HG02763 (cell line): ENCODE measurements around the gene LRRC4.

ENCODE experiments used
- ATAC-seq: cut with Tn5 transposase; IDR thresholded peaks from one replicate; pipeline ENCODE4 v1.9.1; 2021; ENCODE audit warnings: mild to moderate bottlenecking, moderate library complexity; ENCODE audit not compliant: unreplicated experiment

Gene LRRC4

GRCh38 chr7:128008141-128008540 lies 23.1 kb downstream of the LRRC4 start:
- no peak for ATAC-seq

- ATAC-seq = no peak
Observed at GRCh38 chr7:128007303-128007680, 23.9 kb downstream of the LRRC4 start.

DNA sequence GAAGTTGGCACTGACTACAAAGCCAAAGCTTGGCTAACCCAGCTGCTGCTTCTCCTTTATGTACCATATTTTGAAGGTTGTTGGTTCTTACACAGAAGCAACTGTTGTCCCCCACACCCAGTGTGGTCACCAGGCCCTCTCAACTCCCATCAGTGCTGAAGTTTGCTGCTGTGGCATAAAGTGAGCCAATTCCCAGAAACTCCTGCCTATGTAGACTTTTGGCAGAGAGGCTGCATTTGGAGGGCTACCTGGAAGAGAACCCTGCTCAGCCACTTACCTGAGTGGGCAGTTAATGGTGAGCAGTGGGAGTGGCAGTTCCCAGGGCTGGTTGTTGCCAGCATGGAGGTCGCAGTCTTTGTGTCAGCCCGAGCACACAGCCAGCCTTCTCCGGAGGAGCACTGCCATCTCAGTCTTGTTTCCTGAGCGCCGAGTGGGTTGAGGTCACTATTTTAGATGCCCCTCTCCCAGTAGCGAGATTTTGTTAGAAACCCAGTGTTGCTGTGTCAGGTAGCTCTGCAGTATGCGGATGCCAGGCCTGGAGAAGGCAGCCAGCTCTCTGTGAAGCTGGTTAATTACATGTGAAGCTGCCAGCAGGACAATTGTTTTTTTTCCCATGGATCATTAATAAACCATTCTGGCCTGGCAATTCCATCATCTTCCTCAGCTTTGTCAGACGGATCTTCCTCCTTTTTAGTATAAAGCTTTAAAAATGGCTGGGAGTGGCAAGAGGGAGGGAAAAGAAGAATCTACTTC lies 24.5 kb downstream of the LRRC4 start:
- ATAC-seq = no peak

GRCh38 chr7:128005759-128006159 lies 25.5 kb downstream of the LRRC4 start:
- ATAC-seq = no peak

DNA sequence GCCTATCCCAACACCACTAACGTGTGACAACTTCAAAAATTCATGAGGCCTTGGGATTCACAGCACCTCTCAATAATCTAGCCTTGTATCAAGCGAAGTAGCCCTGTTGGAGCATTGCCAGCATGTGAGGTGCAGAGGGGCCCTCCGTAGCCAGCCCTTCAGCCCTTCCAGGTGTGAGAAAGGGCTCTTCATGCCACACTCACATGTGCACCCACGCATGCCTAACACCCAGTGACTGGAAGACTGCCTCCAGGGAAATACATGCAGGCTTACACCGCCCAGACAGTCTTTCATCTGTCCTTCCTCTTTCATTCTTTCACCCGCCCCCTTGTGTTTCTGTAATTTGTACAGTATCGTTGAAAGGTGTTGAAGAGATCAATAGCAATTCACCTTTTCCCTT lies 26.1 kb downstream of the LRRC4 start:
- no peak for ATAC-seq

GRCh38 chr7:128004623-128005022 lies 26.6 kb downstream of the LRRC4 start:
- no peak for ATAC-seq

DNA sequence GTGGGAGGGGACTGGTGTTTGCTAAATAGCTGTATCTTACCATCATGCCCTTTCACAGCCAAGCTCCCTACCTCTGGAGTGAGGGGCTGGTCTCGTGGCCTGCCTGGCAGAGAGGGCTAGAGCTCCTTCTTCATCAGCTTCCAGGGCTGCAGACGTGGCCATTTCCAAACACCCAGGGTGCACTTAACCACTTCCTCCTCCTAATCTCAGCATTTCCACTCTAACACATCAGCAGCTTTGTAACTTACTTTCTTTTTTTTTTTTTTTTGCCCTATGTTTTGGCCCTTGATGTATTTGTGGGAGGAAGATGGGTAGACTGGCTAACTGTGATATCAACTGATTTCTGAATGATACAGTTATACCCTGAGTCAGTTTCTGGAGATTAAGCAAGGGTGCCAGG lies 27.4 kb downstream of the LRRC4 start:
- ATAC-seq = no peak

DNA sequence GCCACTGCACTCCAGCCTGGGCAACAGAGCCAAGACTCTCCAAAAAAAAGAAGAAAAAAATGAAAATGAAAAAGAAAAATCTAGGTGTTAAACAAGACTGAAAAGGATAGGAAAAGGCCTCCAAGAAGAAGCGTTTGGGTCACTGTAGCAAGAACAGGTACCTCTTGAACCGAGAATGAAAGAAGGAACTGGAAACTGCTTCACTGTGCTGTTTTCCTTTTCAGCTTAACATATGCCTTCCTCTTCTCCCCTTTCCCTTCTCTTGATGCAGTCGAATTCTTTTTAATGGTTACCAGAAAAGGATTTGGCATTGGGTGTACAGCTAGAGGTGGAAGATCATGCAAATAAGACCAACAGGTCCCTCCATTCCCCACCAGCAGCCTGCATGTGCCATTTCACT lies 28.1 kb downstream of the LRRC4 start:
- ATAC-seq = peak; percentile 46

DNA sequence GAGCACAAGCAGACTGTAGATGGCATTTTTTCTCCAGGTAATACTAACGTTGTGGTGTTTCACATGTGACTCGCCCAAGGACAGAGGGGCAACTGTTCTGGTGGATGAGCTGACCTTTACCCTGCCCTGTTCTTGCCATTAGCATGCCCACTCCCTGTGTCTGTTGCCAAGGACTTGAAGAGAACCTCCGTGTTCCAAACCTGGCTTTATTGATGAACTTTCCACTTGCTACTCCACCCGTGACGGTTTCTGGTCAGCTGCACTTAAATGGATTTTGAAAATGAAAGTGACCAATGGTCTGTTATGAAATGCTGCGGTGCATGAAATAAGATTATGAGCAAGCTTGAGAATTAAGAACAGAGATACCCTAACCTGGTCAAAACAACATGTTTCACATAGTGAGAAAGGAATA lies 30.4 kb downstream of the LRRC4 start:
- peak; percentile 47 for ATAC-seq

GRCh38 chr7:128000048-128000447 lies 31.2 kb downstream of the LRRC4 start:
- no peak for ATAC-seq

GRCh38 chr7:127998671-127999070 lies 32.6 kb downstream of the LRRC4 start:
- no peak for ATAC-seq

- ATAC-seq = no peak
Observed at GRCh38 chr7:127997226-127997922, 33.9 kb downstream of the LRRC4 start.

DNA sequence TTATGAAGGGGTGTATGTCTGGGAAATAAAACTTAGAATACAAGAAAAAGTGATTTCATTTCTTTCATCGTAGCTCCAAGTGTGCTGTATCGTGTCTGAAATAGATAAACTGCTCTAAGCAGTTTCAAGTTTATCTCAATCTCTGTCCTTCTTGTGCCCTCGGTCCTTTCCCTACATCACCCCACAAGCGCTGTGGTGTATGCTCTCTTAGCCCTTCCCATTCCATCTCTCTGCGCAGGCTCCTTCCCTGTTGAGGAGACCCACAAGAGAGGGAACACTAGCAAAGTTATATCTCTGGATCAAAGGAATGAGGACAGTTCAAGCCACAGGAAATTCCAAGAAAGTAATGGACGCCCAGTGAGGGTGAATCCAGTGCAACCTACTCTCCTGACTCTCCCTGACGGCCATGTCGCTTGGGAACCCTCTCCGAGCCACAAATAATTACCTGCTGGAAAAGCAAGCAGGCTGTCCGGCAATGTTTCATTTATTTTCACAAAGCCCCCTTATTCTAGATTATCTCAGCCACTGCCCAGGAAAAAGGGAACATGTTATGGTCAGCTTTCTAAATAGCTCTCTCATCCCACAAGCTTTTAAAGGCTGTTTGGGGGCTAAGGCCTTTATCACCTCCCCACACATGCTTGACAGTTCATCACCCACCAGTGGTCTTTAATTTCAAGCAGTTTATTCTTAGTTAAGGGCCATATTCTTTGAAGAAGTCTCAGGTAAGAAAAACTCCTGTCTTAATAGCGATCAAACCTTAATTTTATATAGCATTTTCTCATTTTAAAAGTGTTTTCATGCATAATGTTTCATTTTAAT lies 34.8 kb downstream of the LRRC4 start:
- ATAC-seq = no peak

- ATAC-seq = no peak
Observed at GRCh38 chr7:127995881-127996215, 35.4 kb downstream of the LRRC4 start.

DNA sequence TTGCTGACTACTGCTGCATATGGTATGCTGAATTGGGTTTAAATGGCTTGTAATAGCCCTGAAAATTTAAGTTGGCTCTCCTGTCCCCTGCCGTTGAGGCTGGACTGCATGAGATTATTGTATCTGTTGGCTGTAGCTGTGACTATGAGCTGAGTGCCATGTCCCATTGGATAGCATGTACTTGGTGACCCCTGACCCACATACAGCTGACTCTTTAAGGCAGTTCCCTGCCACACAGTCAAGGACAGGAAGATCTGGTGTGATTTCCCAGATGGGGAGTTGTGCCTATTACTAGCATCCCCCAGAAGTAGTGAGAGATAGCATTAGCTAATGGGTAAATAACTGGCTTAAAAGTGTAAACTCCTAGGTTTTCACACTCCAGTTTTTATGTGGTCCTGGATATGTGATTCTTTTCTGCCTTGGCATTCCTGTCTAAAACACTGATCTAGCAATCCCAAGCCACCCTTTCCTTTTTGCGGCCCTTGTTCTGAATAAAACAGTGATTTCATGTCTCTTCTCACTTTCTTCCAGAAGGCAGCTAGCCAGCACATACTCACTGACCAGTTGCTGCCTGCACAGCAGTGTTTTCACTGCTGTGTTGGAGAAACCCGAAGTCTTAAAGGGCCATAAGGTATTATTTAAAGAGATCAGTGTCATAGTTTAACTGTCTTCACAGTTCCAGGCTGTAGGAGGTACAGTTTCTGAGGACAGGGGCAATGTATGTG lies 35.9 kb downstream of the LRRC4 start:
- no peak for ATAC-seq

DNA sequence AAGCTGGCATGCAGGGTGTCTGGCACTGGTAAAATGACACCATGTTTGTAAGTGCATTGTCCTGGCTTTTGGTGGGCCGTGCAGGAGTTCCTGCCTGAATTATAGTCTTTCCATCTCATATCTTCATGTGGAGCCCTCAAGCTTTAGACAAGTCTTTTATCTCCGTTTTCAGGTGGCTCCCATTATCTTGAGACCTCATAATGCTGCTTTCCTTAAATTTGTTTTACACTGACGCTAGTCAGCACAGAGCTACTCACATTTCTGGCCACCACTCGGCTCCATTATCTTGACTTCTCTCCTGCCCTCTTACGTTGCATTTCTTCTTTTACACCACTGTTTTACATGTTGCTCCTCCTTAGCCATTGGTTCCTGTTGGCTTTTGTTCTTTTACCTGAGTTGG lies 37.2 kb downstream of the LRRC4 start:
- ATAC-seq = no peak

- no peak for ATAC-seq
Observed at GRCh38 chr7:127993317-127993716, 37.9 kb downstream of the LRRC4 start.

DNA sequence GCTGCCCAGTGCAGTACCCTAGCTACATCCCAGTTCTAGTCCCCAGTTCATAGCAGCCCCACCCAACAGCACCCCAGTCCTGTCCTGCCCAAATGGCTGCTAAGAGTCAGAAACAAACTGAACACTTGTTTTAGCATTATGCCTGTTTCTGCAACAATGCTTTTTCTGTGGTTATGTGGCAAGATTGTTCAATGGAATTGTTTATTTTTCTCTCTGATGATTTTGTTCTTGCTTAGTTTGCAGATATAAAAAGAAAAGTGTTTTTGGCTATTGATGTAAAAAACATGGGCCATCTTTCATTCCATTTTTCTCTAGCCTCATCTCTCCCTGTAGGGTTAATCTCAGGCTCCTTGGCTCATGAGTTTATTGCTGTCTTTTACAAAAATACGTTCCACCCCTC lies 42.5 kb downstream of the LRRC4 start:
- no peak for ATAC-seq

DNA sequence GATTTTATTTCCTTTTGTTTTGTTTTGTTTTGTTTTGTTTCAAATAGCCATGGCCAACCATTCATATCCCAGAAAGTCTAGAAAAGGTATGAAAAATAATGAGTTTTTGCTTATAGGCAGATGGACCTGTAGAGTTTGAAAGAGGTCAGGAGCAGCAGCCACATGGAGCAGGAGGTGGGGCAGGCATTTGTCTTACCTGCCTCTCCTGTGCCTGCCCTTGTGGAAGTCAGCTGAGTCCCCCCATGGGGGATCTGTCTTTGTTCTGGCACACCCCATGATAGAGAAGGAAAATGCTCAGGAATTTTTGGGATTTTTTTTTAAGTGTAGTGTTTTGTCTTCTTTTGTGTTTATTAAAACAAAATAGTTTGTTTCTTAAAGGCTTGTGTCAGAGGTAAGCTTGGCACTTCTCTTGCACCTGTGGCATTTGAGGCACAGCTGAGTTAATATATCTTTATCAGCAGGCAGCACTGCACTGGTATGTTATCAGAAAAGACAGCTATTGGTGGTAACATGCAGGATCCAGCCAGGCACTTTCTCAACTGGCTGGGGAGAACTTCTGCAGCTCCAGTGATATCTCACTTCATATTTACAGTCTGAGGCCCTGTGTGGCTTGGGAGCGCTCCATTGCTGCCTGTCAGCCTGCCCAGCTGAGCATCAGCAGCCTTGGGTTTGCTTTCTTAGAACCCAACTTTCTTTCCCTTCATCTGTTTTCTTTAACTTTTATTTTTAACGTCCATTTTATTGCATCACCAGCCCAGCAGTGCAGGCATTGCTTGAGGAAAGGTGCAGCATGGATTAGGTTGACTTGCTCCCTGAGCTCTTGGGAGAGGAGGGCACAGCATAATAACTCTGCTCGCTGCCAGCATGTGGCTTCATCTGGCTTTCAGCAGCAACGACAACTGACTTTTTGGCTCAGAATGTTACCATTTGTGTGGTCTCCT lies 44.4 kb downstream of the LRRC4 start:
- ATAC-seq = no peak

GRCh38 chr7:127983804-127984332 lies 47.4 kb downstream of the LRRC4 start:
- no peak for ATAC-seq
